GM12878 (cell line): Measurements from ENCODE around the gene STARD3. TPM values are rescaled to one million over a fixed set of nuclear protein-coding genes. Genes with fewer than 3 reads are reported as not detected.

ENCODE experiments used
- ATAC-seq: fragments of 200-7000 bp; cut with Tn5 transposase; 3 replicates; pipeline ENCODE4 v1.9.1; 2020; ENCODE audit warnings: mild to moderate bottlenecking, moderate library complexity
- BruUV-seq: library from RNA; stranded (reverse); fragments of 400-500 nt; replicated peaks from 2 replicates; lab custom pipeline; 2021; lab: Mats Ljungman, UMichigan
- CTCF ChIA-PET: fragments of 300-600 bp; sonication (Branson Sonifier 250); formaldehyde crosslinking; extraction: SDS; loops from one replicate; lab custom pipeline; 2021; ENCODE audit warnings: inconsistent platforms; lab: Yijun Ruan, JAX
- POLR2A ChIA-PET: fragments of 350-600 bp; formaldehyde crosslinking; extraction: SDS; loops from one replicate; lab custom pipeline; 2021; ENCODE audit warnings: inconsistent platforms; lab: Charles Lee
- RAD21 ChIA-PET: fragments of 300-600 bp; sonication (Branson Sonifier 250); formaldehyde crosslinking; loops from one replicate; lab custom pipeline; 2023; ENCODE audit warnings: antibody characterized with exemption; ENCODE audit not compliant: unreplicated experiment; lab: Charles Lee
- SMC1A ChIA-PET: fragments of 300-600 bp; sonication (Branson Sonifier 250); formaldehyde crosslinking; loops from one replicate; lab custom pipeline; 2023; ENCODE audit not compliant: unreplicated experiment, uncharacterized antibody; lab: Charles Lee
- DNase-seq: peaks from one replicate; pipeline ENCODE4 v3.0.0-alpha.2; 2011; ENCODE audit warnings: low read depth, low spot score
- FAIRE-seq: peaks from 3 replicates; lab custom pipeline; 2011; peaks lifted over from hg19 to GRCh38; lab: Jason Lieb, UNC
- H2AFZ ChIP-seq: 2 replicates; pipeline ENCODE4 v1.6.0; 2011; ENCODE audit warnings: low read depth, low read length, control low read depth; ENCODE audit not compliant: control insufficient read depth
- H3K27ac ChIP-seq: 2 replicates; pipeline ENCODE4 v1.5.1; 2011; ENCODE audit warnings: control low read depth; ENCODE audit not compliant: control insufficient read depth, insufficient read depth
- H3K27me3 ChIP-seq, 2 experiments: replicated peaks in 1 of 2; 2 replicates each; pipeline versions ENCODE4 v1.6.0 to v1.6.1; 2011; ENCODE audit warnings: low read length in 1 of 2; ENCODE audit not compliant: control insufficient read depth in 2 of 2, insufficient read depth in 2 of 2
- H3K36me3 ChIP-seq, 2 experiments: 2 replicates each; pipeline ENCODE4 v1.5.1; 2011; ENCODE audit warnings: low read length in 1 of 2; ENCODE audit not compliant: control insufficient read depth in 2 of 2, insufficient read depth in 2 of 2
- H3K4me1 ChIP-seq: 2 replicates; pipeline ENCODE4 v1.6.1; 2011; ENCODE audit warnings: mild to moderate bottlenecking, low read length, moderate library complexity, mixed read lengths; ENCODE audit not compliant: control insufficient read depth, insufficient read depth
- H3K4me2 ChIP-seq: 2 replicates; pipeline ENCODE4 v1.6.0; 2011; ENCODE audit warnings: control low read depth; ENCODE audit not compliant: control insufficient read depth, insufficient read depth
- H3K4me3 ChIP-seq: fragments of 200-600 bp; sonication (generic); 2 replicates; pipeline ENCODE4 v1.5.1; 2016
- H3K79me2 ChIP-seq: 2 replicates; pipeline ENCODE4 v1.6.0; 2011; ENCODE audit warnings: low read length; ENCODE audit not compliant: control insufficient read depth, insufficient read depth
- H3K9ac ChIP-seq: 2 replicates; pipeline ENCODE4 v1.8.0; 2011; ENCODE audit warnings: low read length, control low read depth, mixed read lengths; ENCODE audit not compliant: control insufficient read depth, insufficient read depth
- H3K9me3 ChIP-seq: replicated peaks from 3 replicates; pipeline ENCODE4 v1.5.1; 2011; ENCODE audit warnings: mild to moderate bottlenecking, low read length; ENCODE audit not compliant: control insufficient read depth, insufficient read depth
- H4K20me1 ChIP-seq: 2 replicates; pipeline ENCODE4 v1.6.0; 2011; ENCODE audit not compliant: control insufficient read depth, insufficient read depth
- BCL11A ChIP-seq: IDR thresholded peaks from 2 replicates; pipeline ENCODE4 v1.6.1; 2011; ENCODE audit warnings: low read depth, low read length
- CEBPB ChIP-seq, 2 experiments: fragments of 150-350 bp in 1 of 2; IDR thresholded peaks; 2 replicates each; pipeline ENCODE4 v1.6.1; 2012 to 2014; ENCODE audit warnings: low read depth in 2 of 2, low read length in 2 of 2, borderline replicate concordance in 1 of 2, inconsistent platforms in 1 of 2
- CEBPZ ChIP-seq: fragments of 150-350 bp; IDR thresholded peaks from 2 replicates; pipeline ENCODE4 v1.6.1; 2016; ENCODE audit warnings: low read depth, low read length
- CHD1 ChIP-seq: IDR thresholded peaks from 2 replicates; pipeline ENCODE4 v1.6.1; 2012; ENCODE audit warnings: low read depth, low read length, improper control_type of control experiment
- EED ChIP-seq: sonication (generic); IDR thresholded peaks from 2 replicates; pipeline ENCODE4 v1.6.1; 2016; ENCODE audit warnings: antibody characterized with exemption, low read depth
- ELK1 ChIP-seq: IDR thresholded peaks from 2 replicates; pipeline ENCODE4 v1.6.1; 2012; ENCODE audit warnings: low read depth, low read length, improper control_type of control experiment
- HCFC1 ChIP-seq: fragments of 150-350 bp; IDR thresholded peaks from 2 replicates; pipeline ENCODE4 v1.6.1; 2014; ENCODE audit warnings: low read length
- IRF4 ChIP-seq: IDR thresholded peaks from 2 replicates; pipeline ENCODE4 v1.6.1; 2011; ENCODE audit warnings: low read depth, low read length
- LARP7 ChIP-seq: fragments of 450-650 bp; IDR thresholded peaks from 2 replicates; pipeline ENCODE4 v1.6.1; 2017; ENCODE audit warnings: mild to moderate bottlenecking
- MXI1 ChIP-seq: fragments of 150-350 bp; IDR thresholded peaks from 2 replicates; pipeline ENCODE4 v1.6.1; 2011; ENCODE audit warnings: low read depth, mild to moderate bottlenecking, inconsistent platforms, low read length, improper control_type of control experiment
- POLR2AphosphoS2 ChIP-seq: IDR thresholded peaks from 2 replicates; pipeline ENCODE4 v1.6.1; 2011; ENCODE audit warnings: low read depth, mild to moderate bottlenecking, low read length, improper control_type of control experiment, moderate library complexity
- TARDBP ChIP-seq: IDR thresholded peaks from 2 replicates; pipeline ENCODE4 v1.6.1; 2016; ENCODE audit warnings: borderline replicate concordance
- YY1 ChIP-seq: IDR thresholded peaks from 2 replicates; pipeline ENCODE4 v1.6.1; 2011; ENCODE audit warnings: low read depth, mild to moderate bottlenecking, low read length
- WGBS: methylation state at CpG from one replicate; pipeline ENCODE4 v1.1.6; 2016; ENCODE audit warnings: low lambda C conversion rate; ENCODE audit not compliant: insufficient replicate concordance, insufficient coverage; ENCODE audit errors: missing lambda C conversion rate; 5-methylcytosine and 5-hydroxymethylcytosine counted together
- in situ Hi-C: fragments of 300-500 bp; cut with MboI; formaldehyde crosslinking; loops from 9 replicates; pipeline ENCODE4 v1.14.3; 2018; ENCODE audit warnings: mixed read lengths
- intact Hi-C: fragments of 100-400 bp; cut with micrococcal nuclease; formaldehyde crosslinking; loops from one replicate; pipeline ENCODE4 v1.14.2; 2022; ENCODE audit not compliant: unreplicated experiment
- polyA plus RNA-seq, 11 experiments: library from polyadenylated mRNA; depleted of rRNA in 4 of 11; unstranded in 6 of 11; stranded (reverse) in 5 of 11; fragments of >200 nt; fragmentation: Nextera tagmentation in 4 of 11; fragmentation: Illumina TruSeq in 1 of 11; extraction: Ambion mirVana in 4 of 11; extraction: Trizol in 1 of 11; gene quantifications; 1 replicate in 1 of 11; 2 replicates in 10 of 11; pipeline versions ENCODE4 v1.2.1 to v1.2.3, GENCODE V29; 2011 to 2016; ENCODE audit warnings: inconsistent platforms in 2 of 11, missing spikeins in 2 of 11, low read depth in 1 of 11
- total RNA-seq, 4 experiments: library from RNA; depleted of rRNA in 3 of 4; stranded (reverse); fragments of >200 nt in 3 of 4; fragmentation: Illumina TruSeq in 1 of 4; extraction: Trizol in 1 of 4; gene quantifications; 2 replicates each; pipeline versions ENCODE4 v1.2.1 to v1.2.3, GENCODE V29; 2013 to 2021

The STARD3 gene
- total and polyA plus RNA-seq, 10 of the 15 experiments (the other 5 are each of a cell fraction or from before 2014, with no cell fraction given) = 0.08 to 62.7 (median 27.5) TPM

GRCh38 chr17:39658346-39658745, 21.4 kb downstream of the STARD3 start:
- ChIA-PET POLR2A (no interaction called here), SMC1A (no interaction called here)

GRCh38 chr17:39658760-39659159, 21.8 kb downstream of the STARD3 start:
- Histone ChIP-seq H3K27me3 (no peaks in the 10 kb centered on the region), H3K36me3 (peaks cover 16 to 28% of the 10 kb centered on the region in 2 experiments; a peak in 3 of 4 replicates), H4K20me1 (no peaks in the 10 kb centered on the region), H3K4me2 (no peak overlapping the region), H3K9me3 (no peaks in the 10 kb centered on the region), H3K4me1 (peaks cover 6% of the 10 kb centered on the region; the same call in 1 of the 2 replicates), H3K27ac (no peak overlapping the region), H2AFZ (no peak overlapping the region), H3K79me2 (no peaks in the 10 kb centered on the region; the same call in 1 of the 2 replicates), H3K9ac (no peak overlapping the region), H3K4me3 (no peak overlapping the region)
- RAD21 ChIA-PET = no interaction called here
- no TSS peak for BruUV-seq
- DNase-seq (no peak), ATAC-seq (no peak), FAIRE-seq (no peak)
- WGBS = 73% methylated on average over 3 of the region's 3 CpGs
- in situ Hi-C loops = no loop called here
- POLR2A ChIA-PET = no interaction called here
- CTCF ChIA-PET = interaction anchor here (1.1 to 2.1 kb wide), 2 partner anchors 34 to 37 kb away, joined by 4 to 6 read pairs; no protein-coding TSS in a partner anchor
- SMC1A ChIA-PET = no interaction called here
- intact Hi-C loops = no loop called here
- TF ChIP-seq EED (no peak), MXI1 (no peak), CHD1 (no peak), CEBPZ (no peak), BCL11A (no peak), IRF4 (no peak), YY1 (no peak)

More at GRCh38 chr17:39658346-39658745, 21.4 kb downstream of the STARD3 start:
- Histone ChIP-seq H2AFZ (no peak overlapping the region), H3K4me2 (no peak overlapping the region), H3K27ac (no peak overlapping the region), H3K27me3 (no peaks in the 10 kb centered on the region), H3K9me3 (no peaks in the 10 kb centered on the region), H3K4me1 (peaks cover 6% of the 10 kb centered on the region; the same call in 1 of the 2 replicates), H4K20me1 (no peaks in the 10 kb centered on the region), H3K79me2 (no peaks in the 10 kb centered on the region; the same call in 1 of the 2 replicates), H3K36me3 (peaks cover 16 to 28% of the 10 kb centered on the region in 2 experiments; a peak in 3 of 4 replicates), H3K9ac (no peak overlapping the region), H3K4me3 (no peak overlapping the region)
- in situ Hi-C loops = no loop called here
- no peak for TF ChIP-seq HCFC1
- TF ChIP-seq CEBPB (IDR thresholded peaks at IDR 0.05; ENCODE audit: borderline replicate concordance in 1 of 2, low read depth in 2 of 2, low read length in 2 of 2) = no peak
- TF ChIP-seq TARDBP = no peak
- TF ChIP-seq LARP7 = no peak
- no peak for TF ChIP-seq CHD1
- no peak for TF ChIP-seq ELK1
- no peak for TF ChIP-seq POLR2AphosphoS2
- no TSS peak for BruUV-seq
- no peak for FAIRE-seq
- ChIA-PET RAD21 (no interaction called here), CTCF (interaction anchor here (1.1 to 2.1 kb wide), 2 partner anchors 34 to 37 kb away, joined by 4 to 6 read pairs; no protein-coding TSS in a partner anchor)
- DNase-seq = no peak
- WGBS = 99% methylated on average over 11 of the region's 11 CpGs
- intact Hi-C loops = no loop called here
- ATAC-seq = no peak
